ENCODE measurements around the gene RPL22.

RPL22 gene

DNA sequence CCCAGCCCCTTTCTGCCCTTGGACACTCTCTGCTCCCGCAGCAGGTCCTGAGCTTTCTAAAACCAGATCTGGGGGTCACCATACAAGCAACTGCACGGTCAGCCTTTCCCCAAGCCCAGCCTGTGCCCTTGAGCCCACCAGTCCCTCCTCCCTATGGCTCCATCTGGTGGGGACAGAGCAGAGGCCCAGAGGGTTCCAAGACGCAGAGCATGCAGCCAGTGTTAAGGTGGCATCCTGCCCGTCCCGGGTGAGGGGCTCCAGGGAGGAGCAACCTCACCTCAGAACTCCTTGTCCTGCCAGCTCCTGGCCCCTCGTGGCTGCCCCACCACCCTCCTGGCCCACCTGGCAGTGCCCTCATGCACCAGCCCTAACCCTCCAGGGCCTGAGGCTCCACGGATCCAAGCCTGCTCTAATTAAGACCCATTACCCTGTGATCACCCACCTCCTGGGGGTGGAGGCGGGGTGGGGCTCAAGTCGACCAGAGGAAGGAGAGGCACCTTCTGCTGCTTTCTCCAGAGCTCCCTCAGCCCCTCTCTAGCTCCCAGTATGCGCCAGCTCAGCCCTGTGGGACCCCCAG is 27.8 kb downstream of the RPL22 start:
- no peak for DNase-seq

DNA sequence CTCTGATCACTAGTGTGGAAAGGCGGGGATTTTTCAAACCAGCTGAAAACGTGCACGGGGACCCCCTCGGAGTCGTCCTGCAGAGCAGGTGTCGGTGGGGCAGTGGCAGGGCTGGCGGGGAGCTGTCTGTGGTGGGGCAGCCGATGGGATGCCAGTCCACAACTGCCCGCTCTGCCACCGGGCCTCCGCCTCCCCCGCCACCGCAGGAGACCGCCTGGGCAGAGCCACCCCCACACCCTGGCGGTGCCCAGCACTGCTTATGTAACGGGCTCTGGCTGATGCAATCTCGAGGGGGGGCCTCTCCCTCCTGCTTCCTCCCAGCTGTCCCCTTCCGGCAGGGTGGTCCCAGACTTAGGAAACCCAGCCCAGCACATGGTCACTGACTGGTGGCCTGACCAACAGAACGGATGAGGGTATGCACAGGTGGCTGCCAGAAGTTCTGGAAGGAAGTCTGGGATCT is 28.6 kb downstream of the RPL22 start:
- no peak for DNase-seq

DNA sequence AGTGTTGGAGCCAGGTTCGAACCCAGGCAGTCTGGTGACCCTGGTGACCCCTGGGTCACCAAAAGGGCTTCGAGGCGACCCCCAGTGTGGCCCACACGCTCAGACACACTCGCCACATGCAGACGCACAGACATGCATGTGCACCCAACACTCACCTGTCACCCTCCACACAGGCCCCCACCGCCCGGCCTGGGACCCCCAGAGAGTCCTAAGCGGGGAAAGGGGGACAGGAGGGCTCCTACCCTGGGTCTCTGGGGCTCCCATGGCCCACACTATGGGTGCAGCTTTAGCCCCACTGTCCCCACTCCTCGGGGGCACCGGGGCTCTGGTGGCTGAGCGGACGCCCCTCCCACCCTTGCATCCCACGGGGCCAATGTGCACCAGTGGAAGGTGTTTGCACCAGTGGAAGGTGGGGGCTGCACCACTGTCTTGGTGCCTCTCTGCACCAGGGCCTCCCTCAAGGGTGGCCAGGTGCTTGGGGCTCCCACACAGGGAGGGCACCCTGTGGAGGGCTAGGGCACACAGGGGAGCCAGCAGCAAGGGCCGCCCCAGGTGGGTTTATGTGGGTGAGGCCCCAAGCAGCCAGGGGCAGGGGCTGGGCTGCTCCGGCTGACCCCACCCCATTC is 29.2 kb downstream of the RPL22 start:
- DNase-seq, result no peak

DNA sequence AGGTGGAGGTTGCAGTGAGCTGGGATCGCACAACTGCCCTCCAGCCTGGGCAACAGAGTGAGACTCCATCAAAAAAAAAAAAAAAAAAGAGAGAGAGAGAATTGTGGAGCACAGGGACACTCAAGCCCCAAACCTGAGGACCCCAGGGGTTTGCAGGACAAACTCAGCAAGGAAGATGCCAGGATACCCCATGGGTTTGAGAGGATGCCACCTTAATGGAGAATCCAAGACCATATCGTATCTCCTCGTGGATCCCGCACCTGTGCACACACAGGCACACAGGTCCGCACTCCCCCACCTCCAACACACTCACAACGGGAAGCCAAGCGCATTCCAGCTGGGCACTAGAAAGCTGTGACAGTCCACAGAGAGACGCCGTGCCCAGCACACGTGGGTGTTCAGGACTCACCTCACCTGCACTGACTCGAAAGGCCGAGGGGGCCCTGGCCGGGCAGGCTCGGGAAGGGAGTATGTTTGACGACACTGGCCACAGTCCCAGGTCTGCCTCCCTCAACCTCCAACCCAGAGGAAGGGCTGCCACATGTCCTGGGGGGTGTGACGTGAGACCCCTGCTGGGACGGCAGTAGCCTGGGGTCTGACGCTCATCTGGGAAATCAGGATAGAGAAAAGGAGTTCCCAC is 30.3 kb downstream of the RPL22 start:
- DNase-seq, result no peak

DNA sequence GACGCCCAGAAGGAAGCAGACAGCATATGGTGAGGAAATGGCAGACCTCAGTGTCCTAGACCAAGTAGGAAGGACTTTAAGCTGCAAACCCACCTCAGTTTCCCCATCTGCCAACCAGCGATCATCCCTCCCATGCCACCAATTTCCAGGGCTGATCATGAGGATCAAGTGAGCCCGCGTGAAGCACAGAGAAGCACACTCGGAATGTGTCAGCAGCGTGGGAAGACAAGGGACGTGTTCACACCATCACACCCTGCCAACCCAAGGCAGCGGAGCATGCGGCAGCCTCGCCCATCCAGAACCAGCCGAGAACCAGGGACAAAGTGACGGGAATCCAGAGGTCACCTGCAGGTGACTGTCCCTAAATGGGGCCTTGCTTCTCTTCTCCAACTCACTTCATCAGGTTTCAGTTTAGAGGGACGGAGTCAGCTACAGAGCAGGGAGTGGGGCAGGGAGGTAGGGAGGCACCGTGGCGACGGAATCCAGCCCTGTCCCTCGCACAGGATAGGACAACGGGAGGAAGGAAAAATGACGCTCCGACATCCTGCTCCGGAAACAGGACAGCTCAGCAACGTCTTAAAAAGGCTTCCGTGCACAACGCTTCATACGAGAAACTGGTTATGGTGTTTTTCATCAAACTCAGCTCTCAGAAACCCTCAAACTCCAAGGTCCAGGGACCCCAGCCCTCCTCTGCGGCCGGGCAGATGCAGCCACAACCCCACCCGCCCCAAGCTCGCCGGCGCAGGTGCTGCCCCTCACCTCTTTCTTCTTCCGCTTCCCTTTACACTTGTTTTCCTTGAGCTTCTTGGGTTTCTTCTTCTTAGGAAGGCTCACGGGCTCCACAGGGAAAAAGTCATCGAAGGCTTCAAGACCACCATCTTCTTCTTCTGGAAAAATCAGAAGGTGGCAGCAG is 31.7 kb downstream of the RPL22 start:
- DNase-seq, result no peak

DNA sequence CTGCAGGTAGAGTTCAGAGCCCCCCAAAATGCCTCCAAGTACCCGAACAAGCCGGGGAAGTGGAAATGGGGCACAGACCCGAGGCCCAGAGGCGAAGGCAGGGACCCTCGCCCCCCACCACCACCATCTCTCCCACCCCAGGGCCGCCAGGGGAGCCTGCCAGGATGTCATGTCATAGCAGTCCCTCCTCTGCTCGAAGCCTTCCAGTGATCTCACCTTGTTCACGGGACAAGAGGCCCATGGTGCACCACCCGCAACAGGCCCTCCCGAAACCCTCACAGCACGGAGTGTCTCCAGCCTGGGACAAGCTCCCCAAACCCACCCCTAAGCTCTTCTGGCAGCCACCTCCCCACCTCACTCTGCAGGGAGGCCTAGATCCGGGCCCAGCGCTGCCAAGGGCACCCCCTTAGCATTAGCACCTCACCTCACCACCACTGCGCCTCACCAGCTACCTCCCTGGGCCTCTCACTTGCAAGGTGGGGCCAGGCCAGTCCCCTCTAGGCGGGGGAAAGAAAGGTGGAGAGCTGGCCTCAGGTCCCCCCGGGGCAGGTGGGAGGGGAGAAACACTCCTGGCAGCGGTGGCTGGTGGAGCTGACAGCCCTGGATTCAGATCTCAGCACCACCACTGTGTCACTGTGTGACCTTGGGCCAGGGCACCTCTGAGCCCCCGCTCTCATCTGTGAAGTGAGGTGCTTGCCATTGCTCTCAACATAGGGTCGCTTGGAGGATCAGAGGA is 32.6 kb downstream of the RPL22 start:
- no peak for DNase-seq

DNA sequence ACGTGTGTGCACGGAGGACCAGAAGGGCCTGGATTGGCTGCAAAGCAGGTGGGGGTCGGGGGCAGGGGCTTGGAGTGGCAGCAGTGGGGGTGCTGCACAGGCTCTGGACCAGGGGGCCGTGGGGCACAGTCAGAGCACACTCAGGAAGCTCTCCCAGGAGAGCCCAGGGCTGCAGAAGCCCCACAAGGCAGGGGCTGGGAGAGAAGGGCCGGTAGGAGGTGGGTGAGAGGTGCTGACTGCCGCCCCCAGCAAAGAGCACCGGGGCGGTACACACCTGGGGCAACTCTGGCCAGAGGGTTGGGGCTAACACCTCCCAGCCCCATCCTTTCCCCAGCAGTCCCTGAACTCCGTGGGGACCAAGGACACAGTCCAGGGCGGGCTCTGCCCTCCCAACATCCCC is 33.2 kb downstream of the RPL22 start:
- DNase-seq, result no peak

DNA sequence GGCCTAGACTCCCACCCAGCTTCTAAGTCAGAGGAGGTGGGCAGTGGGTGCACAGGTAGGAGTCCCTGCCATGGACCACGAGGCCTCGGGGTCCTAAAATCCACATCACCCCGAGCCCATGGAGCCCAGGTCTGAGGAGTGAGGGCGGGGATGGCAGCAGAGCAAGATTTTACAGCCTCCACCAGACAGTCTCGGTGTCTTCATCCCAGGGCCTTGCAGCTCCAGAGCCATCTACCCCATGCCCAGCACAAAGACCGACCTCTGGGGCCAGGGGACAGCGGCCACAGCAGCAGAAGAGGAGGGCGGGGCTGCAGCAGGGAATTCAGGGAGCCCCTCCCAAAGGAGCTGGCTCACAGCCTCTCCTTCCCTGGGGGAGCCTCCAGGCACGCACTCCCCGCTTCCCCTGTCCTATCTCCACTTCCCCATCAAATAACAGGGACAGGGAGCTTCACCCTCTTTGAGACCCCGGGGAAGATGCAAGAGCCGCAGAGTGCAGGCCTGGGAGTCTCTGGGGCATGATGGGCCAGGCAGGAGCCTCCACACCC is 33.9 kb downstream of the RPL22 start:
- no peak for DNase-seq

DNA sequence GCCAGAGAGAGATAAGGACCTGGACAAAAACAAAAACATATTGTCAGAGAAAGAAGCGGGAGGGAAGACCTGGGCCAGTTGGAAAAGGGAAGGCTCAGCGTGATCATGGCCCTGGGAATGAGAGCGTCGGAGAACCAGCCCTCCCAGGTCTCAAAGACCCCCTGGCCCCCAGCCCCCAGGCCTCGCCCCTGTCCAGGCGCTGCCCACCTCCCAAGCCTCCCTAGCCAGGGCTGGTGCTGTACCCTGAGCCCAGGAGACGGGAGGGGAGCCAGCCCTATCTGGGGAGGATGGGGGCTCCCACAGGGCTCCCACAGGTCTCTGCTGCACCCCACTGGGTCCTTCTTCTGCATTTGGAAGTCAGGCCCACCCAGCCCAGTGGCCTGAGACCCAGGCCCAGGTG is 34.4 kb downstream of the RPL22 start:
- DNase-seq, result no peak

DNA sequence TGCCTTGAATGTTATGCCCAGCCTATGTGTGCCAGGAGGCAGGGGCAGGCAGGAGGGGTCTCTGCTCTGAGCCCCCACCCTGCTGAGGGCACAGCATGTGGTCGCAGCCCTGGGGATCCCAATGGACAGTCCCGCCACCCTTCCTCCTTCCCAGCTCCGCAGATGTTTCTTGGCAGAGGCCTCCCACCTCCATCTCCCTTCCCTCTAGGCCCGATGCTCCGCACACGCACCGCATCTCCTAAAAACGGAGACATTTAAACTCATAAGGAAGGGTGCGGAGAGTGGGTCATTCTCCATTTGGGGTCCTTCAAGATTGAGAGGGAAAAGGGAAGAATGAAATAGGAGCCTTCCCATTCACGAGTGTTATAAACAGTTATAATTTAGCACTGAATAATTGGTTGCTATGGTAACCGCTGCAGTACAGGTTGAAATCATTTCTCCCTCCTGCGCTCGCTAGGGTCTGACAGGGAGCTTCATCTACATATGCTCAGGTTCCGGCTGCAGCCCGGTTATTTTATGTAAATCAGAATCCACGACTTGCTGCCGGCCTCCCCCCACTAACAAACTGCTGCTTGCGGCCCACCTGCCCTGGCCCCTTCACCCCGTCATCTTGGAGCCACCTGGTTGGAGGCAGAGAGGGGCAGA is 35.3 kb downstream of the RPL22 start:
- no peak for DNase-seq

DNA sequence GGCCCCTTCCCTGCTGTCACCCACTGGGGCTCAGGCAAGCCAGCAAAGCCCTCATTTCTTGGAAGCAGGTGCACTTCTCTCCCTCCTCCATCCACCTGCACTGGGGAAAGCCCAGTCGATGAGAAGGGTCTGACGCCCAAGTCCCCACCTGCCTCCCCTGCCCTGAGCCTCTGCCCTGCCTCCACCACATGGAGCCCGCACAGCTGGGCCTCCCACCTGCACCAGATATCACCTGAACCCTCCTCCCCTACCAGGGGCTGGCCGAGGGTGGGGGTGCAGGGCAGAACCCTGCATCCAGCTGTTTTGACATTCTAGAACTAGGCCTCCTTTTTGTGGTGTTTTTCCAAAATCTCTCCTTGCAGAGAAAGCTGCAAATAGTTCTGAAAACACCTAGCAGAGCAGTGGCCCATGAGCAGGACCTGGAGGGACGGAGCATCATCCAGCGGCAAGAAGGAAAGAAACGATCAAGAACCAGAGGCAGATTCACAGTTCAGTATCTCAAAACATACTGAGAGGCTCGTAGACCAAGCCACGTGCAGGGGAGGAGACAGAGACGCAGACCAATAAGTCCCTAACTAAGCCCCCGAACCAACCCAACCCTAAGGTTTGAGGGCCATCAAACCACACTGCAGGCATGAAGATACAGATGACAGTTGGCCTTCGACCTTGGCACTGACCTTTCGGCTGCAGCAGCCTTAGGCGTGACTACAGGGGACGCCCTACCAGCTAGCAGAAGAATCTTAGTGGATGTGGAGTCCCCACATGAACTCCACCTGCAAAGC is 36.0 kb downstream of the RPL22 start:
- DNase-seq, result no peak

DNA sequence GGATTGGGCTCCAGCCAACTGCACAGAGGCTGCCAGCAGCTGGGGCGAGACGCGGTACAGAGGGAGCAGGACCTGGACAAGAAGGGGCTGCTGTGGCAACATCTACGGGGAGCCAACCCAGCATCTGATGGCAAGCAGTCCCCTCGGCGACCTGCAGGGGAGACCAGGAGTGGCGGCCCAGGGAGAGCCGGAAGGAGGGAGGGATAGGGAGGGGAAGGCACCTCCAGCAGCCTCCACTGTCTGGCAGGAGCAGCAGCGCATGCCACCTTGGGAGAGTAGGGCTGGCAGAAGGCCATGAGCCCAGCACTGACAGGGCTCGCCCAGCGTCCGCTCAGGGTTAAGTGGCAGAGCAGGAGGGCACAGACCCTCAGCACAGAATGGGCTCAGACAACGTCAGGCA is 36.6 kb downstream of the RPL22 start:
- no peak for DNase-seq

DNA sequence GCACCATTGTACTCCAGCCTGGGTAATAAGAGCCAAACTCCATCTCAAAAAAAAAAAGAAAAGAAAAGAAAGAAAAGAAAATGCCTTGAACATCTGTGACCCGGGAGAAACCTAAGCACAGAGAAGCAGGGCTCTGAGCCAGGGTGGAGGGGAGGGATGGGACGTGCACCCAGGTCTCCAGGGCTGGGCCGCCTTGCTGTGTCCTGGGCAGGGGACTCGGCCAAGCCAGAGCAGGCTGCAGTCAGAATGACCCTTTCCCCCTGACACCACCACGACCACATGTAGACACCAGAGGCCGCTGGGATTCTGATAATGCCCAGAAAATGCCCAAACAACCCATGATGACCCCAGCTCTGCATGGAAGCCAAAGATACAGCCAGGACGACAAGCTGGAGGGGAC is 37.1 kb downstream of the RPL22 start:
- no peak for DNase-seq

DNA sequence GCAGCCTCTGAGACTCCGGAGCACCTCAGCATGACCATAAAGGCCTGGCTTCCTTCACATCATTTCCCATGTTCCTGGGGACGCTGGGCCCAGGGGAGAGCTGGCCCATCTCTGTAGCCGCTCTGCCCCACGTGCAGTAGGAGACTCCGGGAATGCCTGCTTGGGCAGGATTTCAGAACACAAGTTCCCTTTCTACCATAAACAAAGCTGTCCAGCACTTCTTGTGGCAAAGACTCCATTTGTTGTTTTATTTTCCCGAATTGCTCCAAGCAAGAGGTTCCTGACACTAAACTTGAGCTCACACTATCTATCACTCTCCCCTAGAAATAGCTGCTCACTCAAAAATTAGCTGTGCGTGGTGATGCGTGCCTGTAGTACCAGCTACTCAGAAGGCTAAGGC is 41.2 kb downstream of the RPL22 start:
- DNase-seq, result no peak

DNA sequence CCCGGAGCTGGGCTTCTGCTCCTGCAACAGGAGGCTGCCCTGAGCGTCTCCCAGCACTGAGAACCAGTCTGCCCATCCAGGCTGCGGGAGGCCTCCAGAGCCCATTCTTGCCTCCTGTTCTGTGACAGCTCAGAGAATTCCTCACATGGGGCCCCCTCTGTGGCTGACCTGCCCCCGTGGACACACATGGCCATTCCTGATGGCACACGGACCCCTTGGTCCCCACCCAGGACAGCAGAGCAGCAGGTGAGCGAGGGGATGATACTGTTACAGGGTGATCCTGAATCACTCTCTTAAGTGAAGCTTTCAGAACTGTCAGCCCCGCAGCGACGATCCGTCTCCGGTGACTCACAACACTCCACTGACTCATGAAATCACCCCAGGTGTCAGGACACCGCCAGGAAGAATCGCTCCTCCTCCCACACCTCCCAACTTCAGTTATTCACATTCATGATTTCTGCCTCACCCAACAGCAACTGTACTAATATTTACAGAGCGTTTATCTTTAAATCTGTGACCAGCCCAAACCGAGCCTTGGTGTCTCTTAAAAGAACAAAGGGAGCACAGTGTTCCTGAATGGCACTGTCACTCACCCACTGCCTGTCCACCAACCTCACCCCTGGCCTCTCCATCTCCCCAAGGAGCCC is 41.7 kb downstream of the RPL22 start:
- DNase-seq, result no peak

DNA sequence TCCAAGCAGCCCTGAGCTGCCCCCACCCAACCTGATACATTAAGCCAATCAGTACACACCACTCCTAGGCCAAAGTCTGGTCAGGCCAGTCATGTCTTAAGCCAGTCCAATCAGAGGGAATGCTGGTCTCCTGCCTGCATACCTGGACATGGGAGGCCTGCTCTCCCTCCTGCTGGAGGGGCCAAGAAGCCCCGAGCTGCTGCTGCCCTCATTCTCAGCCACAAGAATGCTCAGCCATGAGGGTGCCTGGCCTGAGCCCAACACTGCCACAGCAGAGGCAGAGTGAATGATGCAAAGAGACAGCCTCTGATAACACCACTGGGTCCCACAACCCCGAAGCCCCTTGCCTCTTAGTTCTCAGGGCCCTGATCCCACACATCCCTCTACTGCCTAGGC is 42.3 kb downstream of the RPL22 start:
- DNase-seq, result no peak

DNA sequence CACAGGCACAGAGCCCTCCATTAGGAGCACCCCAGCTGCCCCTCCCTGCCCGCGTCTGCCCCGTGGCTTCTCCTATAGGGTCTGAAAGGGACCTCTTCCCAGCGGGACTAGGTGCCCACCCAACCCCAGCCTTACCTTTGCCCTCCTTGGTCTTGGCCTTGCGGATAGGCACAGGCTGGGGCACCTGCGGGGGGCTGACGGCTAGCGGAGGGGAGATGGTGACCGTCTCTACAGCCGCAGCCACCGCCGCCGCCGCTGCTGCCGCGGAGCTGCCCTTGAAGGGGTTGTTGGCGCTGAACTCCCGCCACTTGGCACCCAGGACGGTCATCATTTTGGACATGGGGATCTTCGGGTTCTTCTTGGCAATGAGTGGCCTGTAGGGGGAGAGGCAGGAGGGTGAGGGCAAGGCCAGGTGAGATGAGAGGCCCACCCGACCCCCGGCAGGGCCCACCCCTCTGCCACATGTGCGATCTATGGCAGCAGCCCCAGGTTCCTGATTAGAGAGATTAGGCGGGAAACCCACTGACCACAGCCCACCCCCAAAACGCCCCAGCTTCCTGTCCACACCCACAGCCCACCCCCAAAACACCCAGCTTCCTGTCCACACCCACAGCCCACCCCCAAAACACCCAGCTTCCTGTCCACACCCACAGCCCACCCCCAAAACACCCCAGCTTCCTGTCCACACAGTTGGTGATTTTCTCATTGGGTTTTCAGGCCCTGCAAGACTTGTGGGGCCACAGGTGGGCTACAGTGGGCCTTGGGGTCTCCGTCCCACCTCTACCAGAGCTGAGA is 44.7 kb downstream of the RPL22 start:
- DNase-seq, result no peak

DNA sequence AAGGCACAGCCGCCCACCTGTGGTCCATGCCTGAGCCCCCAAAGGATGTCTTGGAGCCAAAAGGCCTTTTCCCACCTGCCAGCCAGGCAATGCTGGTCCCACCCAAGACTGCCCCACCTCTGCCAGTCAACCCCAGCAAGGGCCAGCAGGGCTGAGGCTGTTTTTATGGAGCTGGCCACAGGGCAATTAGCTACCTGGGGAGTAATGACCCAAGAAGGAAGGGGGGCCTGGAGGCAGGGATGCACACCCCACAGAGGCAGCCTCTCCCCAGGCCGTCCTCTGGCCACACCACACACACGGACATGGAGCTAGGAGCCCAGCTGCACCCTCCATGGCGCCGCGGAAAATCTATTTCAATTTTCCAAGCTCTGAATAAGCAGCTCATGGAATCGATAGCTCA is 46.5 kb downstream of the RPL22 start:
- DNase-seq, result no peak

DNA sequence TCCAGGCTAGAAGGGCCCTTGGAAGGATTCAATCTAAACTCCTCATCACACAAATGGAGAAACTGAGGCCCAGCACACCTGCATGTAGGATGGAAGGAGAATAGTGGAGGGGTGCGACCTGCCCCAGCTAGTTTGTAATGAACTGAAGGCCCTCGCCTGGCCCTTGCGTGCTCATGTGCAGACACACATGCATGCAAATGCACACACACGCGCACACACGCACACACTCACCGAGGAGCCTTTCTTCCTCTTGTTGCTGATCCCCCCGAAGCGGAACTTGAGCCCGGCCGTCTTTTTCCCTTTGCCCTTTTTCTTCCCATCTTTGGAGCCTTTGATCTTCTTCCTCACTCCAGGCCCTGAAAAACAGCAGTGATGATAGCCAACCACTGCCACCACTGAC is 47.2 kb downstream of the RPL22 start:
- DNase-seq, result no peak

DNA sequence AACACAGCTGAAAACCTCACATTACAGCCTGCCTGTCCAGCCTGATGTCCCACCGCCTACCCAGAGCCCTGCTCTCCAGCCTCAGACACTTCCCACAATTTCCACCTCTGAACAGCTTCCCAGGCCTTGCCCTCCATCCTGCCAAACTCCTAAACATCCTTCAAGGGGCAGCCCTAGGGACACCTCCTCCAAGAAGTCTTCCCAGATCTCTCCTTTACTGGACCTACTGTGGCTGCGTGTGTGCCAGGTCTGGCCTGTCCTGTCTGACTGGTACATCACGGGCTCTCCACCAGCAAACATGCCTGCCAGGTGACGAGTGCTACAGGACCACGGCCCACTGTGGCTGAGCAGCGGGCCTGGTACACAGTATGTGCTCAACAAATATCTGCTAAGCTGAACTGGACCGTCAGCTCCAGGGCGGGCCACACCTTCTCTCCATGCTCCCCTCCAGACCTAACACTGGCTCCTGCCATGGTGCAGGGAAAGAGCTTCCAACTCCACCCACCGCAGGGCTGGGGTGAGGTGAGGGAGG is 48.0 kb downstream of the RPL22 start:
- no peak for DNase-seq

Data from right hindlimb (tissue), 1 donor.